H1 (cell line): ENCODE measurements around the gene PAX5. TPM values are rescaled to one million over a fixed set of nuclear protein-coding genes. Genes with fewer than 3 reads are reported as not detected.

ENCODE experiments used
- CTCF ChIA-PET: fragments of 300-600 bp; sonication (Branson Sonifier 250); formaldehyde crosslinking; loops from one replicate; lab custom pipeline; 2021; ENCODE audit not compliant: partially characterized antibody; lab: Charles Lee
- POLR2A ChIA-PET: fragments of 300-600 bp; sonication (Branson Sonifier 250); formaldehyde crosslinking; loops from one replicate; lab custom pipeline; 2021; ENCODE audit warnings: inconsistent platforms; ENCODE audit not compliant: partially characterized antibody; lab: Charles Lee
- DNase-seq, 2 experiments: peaks; one replicate each; pipeline versions ENCODE4 v3.0.0 to v3.0.0-alpha.2; 2010 to 2022; ENCODE audit warnings: low spot score in 2 of 2, low read depth in 1 of 2, mixed read lengths in 1 of 2
- FAIRE-seq: peaks from 2 replicates; lab custom pipeline; 2011; peaks lifted over from hg19 to GRCh38; lab: Jason Lieb, UNC
- H2AFZ ChIP-seq: 2 replicates; pipeline ENCODE4 v1.8.1; 2012; ENCODE audit warnings: low read length, inconsistent platforms
- H2AK5ac ChIP-seq: 2 replicates; pipeline ENCODE4 v1.6.1; 2013; ENCODE audit warnings: low read depth, low read length
- H2BK120ac ChIP-seq: replicated peaks from 2 replicates; pipeline ENCODE3; 2013; ENCODE audit warnings: low read depth, low read length, inconsistent platforms
- H2BK12ac ChIP-seq: 2 replicates; pipeline ENCODE4 v1.6.1; 2013; ENCODE audit warnings: low read depth, low read length
- H2BK15ac ChIP-seq: 2 replicates; pipeline ENCODE4 v1.6.1; 2013; ENCODE audit warnings: low read length
- H2BK20ac ChIP-seq: 2 replicates; pipeline ENCODE4 v1.6.1; 2013; ENCODE audit warnings: low read length
- H2BK5ac ChIP-seq: 2 replicates; pipeline ENCODE4 v1.6.1; 2013; ENCODE audit warnings: low read depth, low read length
- H3K14ac ChIP-seq: 2 replicates; pipeline ENCODE4 v1.6.1; 2013; ENCODE audit warnings: inconsistent platforms; ENCODE audit not compliant: insufficient read length
- H3K18ac ChIP-seq: 2 replicates; pipeline ENCODE4 v1.6.1; 2013; ENCODE audit warnings: low read length; ENCODE audit errors: extremely low read depth
- H3K23ac ChIP-seq: 2 replicates; pipeline ENCODE4 v1.6.1; 2013; ENCODE audit warnings: inconsistent platforms; ENCODE audit not compliant: insufficient read length
- H3K23me2 ChIP-seq: 2 replicates; pipeline ENCODE4 v1.6.1; 2013; ENCODE audit warnings: low read depth, low read length
- H3K27ac ChIP-seq: 2 replicates; pipeline ENCODE4 v1.6.1; 2011; ENCODE audit warnings: low read depth, low read length, inconsistent platforms
- H3K27me3 ChIP-seq, 4 experiments: replicated peaks in 1 of 4; 1 replicate in 1 of 4; 2 replicates in 3 of 4; pipeline versions ENCODE4 v1.6.1 to v1.8.1; 2011 to 2013; ENCODE audit warnings: low read length in 3 of 4, mild to moderate bottlenecking in 3 of 4, inconsistent platforms in 2 of 4, mixed read lengths in 2 of 4, moderate library complexity in 1 of 4; ENCODE audit not compliant: control insufficient read depth in 3 of 4, insufficient read depth in 3 of 4; ENCODE audit errors: extremely low read depth in 1 of 4
- H3K36me3 ChIP-seq, 4 experiments: 2 replicates each; pipeline versions ENCODE4 v1.6.1 to v1.8.1; 2011 to 2013; ENCODE audit warnings: mild to moderate bottlenecking in 4 of 4, low read length in 3 of 4, moderate library complexity in 2 of 4, control low read depth in 1 of 4, inconsistent platforms in 1 of 4; ENCODE audit not compliant: insufficient read depth in 4 of 4, control insufficient read depth in 2 of 4
- H3K4ac ChIP-seq: replicated peaks from 2 replicates; pipeline ENCODE3; 2013; ENCODE audit warnings: low read length, low read depth, mixed read lengths, inconsistent platforms; ENCODE audit not compliant: insufficient read length
- H3K4me1 ChIP-seq, 4 experiments: replicated peaks in 1 of 4; 1 replicate in 1 of 4; 2 replicates in 3 of 4; pipeline versions ENCODE4 v1.6.1 to v1.8.1; 2011 to 2013; ENCODE audit warnings: low read length in 3 of 4, inconsistent platforms in 2 of 4, mixed read lengths in 1 of 4; ENCODE audit not compliant: insufficient read depth in 4 of 4, control insufficient read depth in 3 of 4
- H3K4me2 ChIP-seq, 2 experiments: 2 replicates each; pipeline versions ENCODE4 v1.6.1 to v1.8.1; 2011 to 2013; ENCODE audit warnings: low read depth in 2 of 2, low read length in 2 of 2, control low read depth in 1 of 2, inconsistent platforms in 1 of 2, mild to moderate bottlenecking in 1 of 2; ENCODE audit not compliant: insufficient read depth in 1 of 2
- H3K4me3 ChIP-seq, 4 experiments: fragments of 200-600, 300-600 bp in 1 of 4; sonication (generic), shearing (Covaris generic), sonication (Bioruptor Twin) in 1 of 4; 2 replicates each; pipeline versions ENCODE4 v1.5.1 to v1.8.1; 2011 to 2016; ENCODE audit warnings: low read length in 4 of 4, low read depth in 3 of 4, control low read depth in 2 of 4, inconsistent platforms in 2 of 4, mild to moderate bottlenecking in 2 of 4, mixed read lengths in 1 of 4, moderate library complexity in 1 of 4; ENCODE audit not compliant: insufficient read depth in 2 of 4; ENCODE audit errors: extremely low read depth in 1 of 4
- H3K56ac ChIP-seq: replicated peaks from 2 replicates; pipeline ENCODE3; 2013; ENCODE audit warnings: low read depth, mild to moderate bottlenecking, mixed read lengths, low read length, inconsistent platforms; ENCODE audit not compliant: insufficient read length
- H3K79me1 ChIP-seq: 2 replicates; pipeline ENCODE4 v1.6.1; 2013; ENCODE audit warnings: low read depth, low read length, control low read depth
- H3K79me2 ChIP-seq, 2 experiments: 2 replicates each; pipeline versions ENCODE4 v1.6.1 to v1.8.1; 2012 to 2013; ENCODE audit warnings: low read length in 2 of 2, mild to moderate bottlenecking in 2 of 2, inconsistent platforms in 1 of 2; ENCODE audit not compliant: insufficient read depth in 2 of 2, control insufficient read depth in 1 of 2
- H3K9ac ChIP-seq, 4 experiments: replicated peaks in 1 of 4; 1 replicate in 1 of 4; 2 replicates in 3 of 4; pipeline versions ENCODE4 v1.6.1 to v1.8.1; 2011 to 2013; ENCODE audit warnings: low read depth in 3 of 4, low read length in 3 of 4, control low read depth in 2 of 4, mild to moderate bottlenecking in 2 of 4, moderate library complexity in 2 of 4, inconsistent platforms in 1 of 4; ENCODE audit errors: extremely low read depth in 1 of 4
- H3K9me3 ChIP-seq, 2 experiments: 2 replicates each; pipeline versions ENCODE4 v1.6.1 to v1.8.1; 2012 to 2013; ENCODE audit warnings: mild to moderate bottlenecking in 2 of 2, moderate library complexity in 2 of 2, control low read depth in 1 of 2, inconsistent platforms in 1 of 2, low read depth in 1 of 2, low read length in 1 of 2, mixed read lengths in 1 of 2; ENCODE audit not compliant: insufficient read depth in 2 of 2
- H4K20me1 ChIP-seq, 2 experiments: replicated peaks in 1 of 2; 2 replicates each; pipeline versions ENCODE3 to v1.8.1; 2011 to 2013; ENCODE audit warnings: inconsistent platforms in 2 of 2, low read length in 2 of 2, mild to moderate bottlenecking in 1 of 2; ENCODE audit not compliant: insufficient read depth in 2 of 2, control insufficient read depth in 1 of 2
- H4K5ac ChIP-seq: 2 replicates; pipeline ENCODE4 v1.6.1; 2013; ENCODE audit warnings: low read length, low read depth, mixed read lengths, inconsistent platforms; ENCODE audit not compliant: insufficient read length
- H4K8ac ChIP-seq: 2 replicates; pipeline ENCODE4 v1.8.0; 2013; ENCODE audit warnings: mild to moderate bottlenecking, moderate library complexity, low read length, inconsistent platforms; ENCODE audit not compliant: insufficient read depth; ENCODE audit errors: extremely low read depth
- H4K91ac ChIP-seq: replicated peaks from 2 replicates; pipeline ENCODE3; 2013; ENCODE audit warnings: low read length, mixed read lengths, inconsistent platforms; ENCODE audit not compliant: insufficient read length
- ASH2L ChIP-seq: fragments of 200-600, 300-600 bp; sonication (generic); IDR thresholded peaks from one replicate; pipeline ENCODE4 v1.7.1; 2017; ENCODE audit warnings: low read length
- BCL11A ChIP-seq, 2 experiments: IDR thresholded peaks; one replicate each; pipeline ENCODE4 v1.6.1; 2011; ENCODE audit warnings: low read depth in 2 of 2, low read length in 2 of 2, mild to moderate bottlenecking in 2 of 2
- HDAC2 ChIP-seq, 2 experiments: fragments of 300-600 bp in 1 of 2; sonication (generic) in 1 of 2; IDR thresholded peaks; 2 replicates each; pipeline ENCODE4 v1.6.1; 2011 to 2012; ENCODE audit warnings: low read depth in 2 of 2, low read length in 2 of 2, mild to moderate bottlenecking in 2 of 2, moderate library complexity in 2 of 2, borderline replicate concordance in 1 of 2, inconsistent platforms in 1 of 2
- MAX ChIP-seq: IDR thresholded peaks from 2 replicates; pipeline ENCODE4 v1.6.1; 2012; ENCODE audit warnings: inconsistent platforms
- SUZ12 ChIP-seq: fragments of 200-600 bp; sonication (generic); IDR thresholded peaks from 2 replicates; pipeline ENCODE4 v1.6.1; 2012; ENCODE audit warnings: mild to moderate bottlenecking, inconsistent platforms, low read length, moderate library complexity, mixed read lengths
- TCF12 ChIP-seq: IDR thresholded peaks from 2 replicates; pipeline ENCODE4 v1.6.1; 2011; ENCODE audit warnings: low read depth, mild to moderate bottlenecking, low read length
- WGBS, 2 experiments: shearing (Covaris generic) in 1 of 2; methylation state at CpG; one replicate each; pipeline versions ENCODE4 v1.1.6 to v1.1.7; 2013 to 2015; ENCODE audit warnings: low lambda C conversion rate in 2 of 2, mixed read lengths in 2 of 2, inconsistent platforms in 1 of 2, low coverage in 1 of 2, missing lambda C conversion rate in 1 of 2; ENCODE audit not compliant: insufficient replicate concordance in 2 of 2, insufficient coverage in 1 of 2, insufficient read length in 1 of 2; ENCODE audit errors: extremely low coverage in 1 of 2, missing lambda C conversion rate in 1 of 2; 5-methylcytosine and 5-hydroxymethylcytosine counted together
- polyA plus RNA-seq, 7 experiments: library from polyadenylated mRNA; depleted of rRNA in 3 of 7; stranded (reverse) in 5 of 7; unstranded in 2 of 7; fragments of >200 nt in 5 of 7; fragments of 200-250 nt in 2 of 7; gene quantifications; 1 replicate in 5 of 7; 2 replicates in 1 of 7; 4 replicates in 1 of 7; pipeline versions ENCODE4 v1.2.1 to v1.2.3, GENCODE V29; 2011 to 2013; ENCODE audit warnings: missing spikeins in 2 of 7, mixed read lengths in 2 of 7
- total RNA-seq: library from RNA; stranded (reverse); fragmentation: NEBNext Ultra II Directional; extraction: Animal tissue kit (Norgen Biotek cat#: 25700); gene quantifications from 2 replicates; pipeline ENCODE4 v1.2.1, GENCODE V29; 2021
- TF ChIP-seq, protein P1 (sequence below): IDR thresholded peaks from 2 replicates; pipeline ENCODE4 v1.6.1; 2012; ENCODE audit warnings: low read length, inconsistent platforms

PAX5 gene
- total and polyA plus RNA-seq, 2 of the 8 experiments (the other 6 are each of a cell fraction or from before 2014, with no cell fraction given) = 0.29 to 0.43 TPM

DNA sequence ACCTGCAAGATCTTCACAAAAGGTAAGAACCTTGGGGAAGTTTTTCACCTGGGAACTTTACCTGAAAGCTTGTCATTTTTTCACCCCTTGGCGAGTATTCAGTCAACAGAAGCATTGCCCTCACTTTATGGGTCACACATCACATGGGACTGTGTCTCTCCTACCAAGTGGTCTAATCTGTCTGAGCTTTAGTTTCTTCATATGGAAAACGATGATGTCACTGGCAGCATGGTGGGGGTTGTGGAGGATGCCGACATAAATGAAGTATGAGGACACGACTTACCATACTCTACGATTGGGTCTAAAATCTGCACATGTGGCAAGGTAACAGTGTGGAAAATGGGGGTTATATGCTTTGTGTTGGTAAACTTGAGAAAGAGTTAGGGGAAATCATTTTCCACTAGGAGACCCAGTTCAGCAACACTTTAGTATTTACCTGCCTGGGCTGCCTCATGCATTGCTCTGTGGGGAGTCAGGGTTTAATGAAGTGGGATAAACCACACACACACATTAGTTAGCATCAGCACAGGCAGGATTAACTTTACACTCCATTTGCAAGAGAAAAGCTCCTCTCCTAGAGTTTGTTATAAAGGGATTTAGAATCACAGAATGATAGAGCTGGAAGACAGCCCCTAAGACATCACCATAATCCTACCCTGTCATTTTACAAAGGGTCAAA is 19.8 kb upstream of the PAX5 start:
- 55% methylated on average over 5 of the region's 5 CpGs; no CpG with 5 or more reads in 1 of the 2 experiments for WGBS, 2 experiments
- Histone ChIP-seq H3K4me3 (no peak overlapping the region), H3K9ac (no peak overlapping the region), H4K8ac (no peak overlapping the region), H3K56ac (no peak overlapping the region), H2BK5ac (no peak overlapping the region), H3K9me3 (no peaks in the 10 kb centered on the region), H3K79me1 (no peaks in the 10 kb centered on the region), H3K79me2 (no peaks in the 10 kb centered on the region), H2BK120ac (no peak overlapping the region), H3K18ac (no peak overlapping the region), H2AFZ (no peak overlapping the region), H4K5ac (no peak overlapping the region), H4K91ac (no peak overlapping the region), H3K27ac (no peak overlapping the region), H4K20me1 (no peaks in the 10 kb centered on the region), H3K23ac (no peak overlapping the region), H3K4ac (no peak overlapping the region), H2AK5ac (no peak overlapping the region), H2BK15ac (no peak overlapping the region), H2BK12ac (peak overlapping the region; percentile 23; the same call in 1 of the 2 replicates), H3K23me2 (no peaks in the 10 kb centered on the region), H2BK20ac (no peak overlapping the region; the same call in 1 of the 2 replicates), H3K4me2 (peak overlapping the region; percentile 46 to 51), H3K36me3 (no peaks in the 10 kb centered on the region), H3K14ac (no peak overlapping the region), H3K27me3 (no peaks in the 10 kb centered on the region), H3K4me1 (peaks cover 5 to 16% (median 13%) of the 10 kb centered on the region in 4 experiments; a peak in 5 of 7 replicates)
- TF ChIP-seq SUZ12 = no peak
- no peak for TF ChIP-seq BCL11A (IDR thresholded peaks at IDR 0.05; ENCODE audit: low read depth in 2 of 2, low read length in 2 of 2)
- TF ChIP-seq ASH2L = peak; percentile 70
- TF ChIP-seq HDAC2 (IDR thresholded peaks at IDR 0.05; ENCODE audit: borderline replicate concordance in 1 of 2, low read depth in 2 of 2, low read length in 2 of 2) = no peak
- no peak for TF ChIP-seq TCF12
- TF ChIP-seq MAX = no peak
- TF ChIP-seq, protein P1, sequence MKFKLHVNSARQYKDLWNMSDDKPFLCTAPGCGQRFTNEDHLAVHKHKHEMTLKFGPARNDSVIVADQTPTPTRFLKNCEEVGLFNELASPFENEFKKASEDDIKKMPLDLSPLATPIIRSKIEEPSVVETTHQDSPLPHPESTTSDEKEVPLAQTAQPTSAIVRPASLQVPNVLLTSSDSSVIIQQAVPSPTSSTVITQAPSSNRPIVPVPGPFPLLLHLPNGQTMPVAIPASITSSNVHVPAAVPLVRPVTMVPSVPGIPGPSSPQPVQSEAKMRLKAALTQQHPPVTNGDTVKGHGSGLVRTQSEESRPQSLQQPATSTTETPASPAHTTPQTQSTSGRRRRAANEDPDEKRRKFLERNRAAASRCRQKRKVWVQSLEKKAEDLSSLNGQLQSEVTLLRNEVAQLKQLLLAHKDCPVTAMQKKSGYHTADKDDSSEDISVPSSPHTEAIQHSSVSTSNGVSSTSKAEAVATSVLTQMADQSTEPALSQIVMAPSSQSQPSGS = peak; percentile 82
- peak; percentile 95 for FAIRE-seq
- no peak for DNase-seq
- POLR2A ChIA-PET = interaction anchor here (1.3 kb wide), 1 partner anchor 12 kb away, joined by 3 read pairs; no protein-coding TSS in a partner anchor
- CTCF ChIA-PET = interaction anchor here (0.5 to 1.8 kb wide), 5 partner anchors 11 to 829 kb away, joined by 3 to 4 read pairs (median 3); no protein-coding TSS in a partner anchor
